DND-41 (cell line): Measurements from ENCODE around the gene NYAP2.

Source experiments
- ATAC-seq: fragments of 200-7000 bp; cut with Tn5 transposase; 3 replicates; pipeline ENCODE4 v1.9.1; 2021; ENCODE audit warnings: low read depth; ENCODE audit not compliant: insufficient read depth
- DNase-seq: peaks from one replicate; pipeline ENCODE4 v3.0.0-alpha.2; 2020
- H2AFZ ChIP-seq: 2 replicates; pipeline ENCODE4 v1.6.0; 2012; ENCODE audit warnings: low read depth, low read length
- H3K27ac ChIP-seq: 2 replicates; pipeline ENCODE4 v1.5.1; 2012; ENCODE audit warnings: low read length, inconsistent platforms
- H3K27me3 ChIP-seq: fragments of 200-600 bp; sonication (generic); 2 replicates; pipeline ENCODE4 v1.6.0; 2012; ENCODE audit warnings: low read length, mild to moderate bottlenecking, inconsistent platforms; ENCODE audit not compliant: insufficient read depth, poor library complexity
- H3K36me3 ChIP-seq: 2 replicates; pipeline ENCODE4 v1.5.1; 2012; ENCODE audit warnings: low read length, inconsistent platforms; ENCODE audit not compliant: insufficient read depth
- H3K4me1 ChIP-seq: 2 replicates; pipeline ENCODE4 v1.5.1; 2012; ENCODE audit warnings: mild to moderate bottlenecking, low read length; ENCODE audit not compliant: insufficient read depth
- H3K4me2 ChIP-seq: 2 replicates; pipeline ENCODE4 v1.6.0; 2012; ENCODE audit warnings: mild to moderate bottlenecking, moderate library complexity, low read length, inconsistent platforms; ENCODE audit not compliant: insufficient read depth
- H3K4me3 ChIP-seq, 2 experiments: fragments of 200-600 bp in 1 of 2; shearing (Covaris generic) in 1 of 2; 2 replicates each; pipeline ENCODE4 v1.5.1; 2012 to 2016; ENCODE audit warnings: inconsistent platforms in 2 of 2, low read length in 2 of 2, mild to moderate bottlenecking in 2 of 2, low read depth in 1 of 2, moderate library complexity in 1 of 2
- H3K79me2 ChIP-seq: 2 replicates; pipeline ENCODE4 v1.6.0; 2012; ENCODE audit warnings: low read length, inconsistent platforms; ENCODE audit not compliant: insufficient read depth
- H3K9ac ChIP-seq: 2 replicates; pipeline ENCODE4 v1.6.0; 2012; ENCODE audit warnings: low read depth, mild to moderate bottlenecking, inconsistent platforms, low read length, moderate library complexity
- H3K9me3 ChIP-seq: 2 replicates; pipeline ENCODE4 v1.5.1; 2012; ENCODE audit warnings: low read length, moderate library complexity, mild to moderate bottlenecking, inconsistent platforms; ENCODE audit not compliant: insufficient read depth, severe bottlenecking
- H4K20me1 ChIP-seq: 2 replicates; pipeline ENCODE4 v1.6.0; 2012; ENCODE audit warnings: low read length; ENCODE audit not compliant: insufficient read depth
- EZH2 ChIP-seq: IDR thresholded peaks from 3 replicates; pipeline ENCODE4 v1.6.1; 2012; ENCODE audit warnings: borderline replicate concordance, low read depth, mild to moderate bottlenecking, moderate library complexity, low read length, inconsistent platforms; ENCODE audit not compliant: severe bottlenecking
- TF ChIP-seq, protein P1 (sequence below): IDR thresholded peaks from 2 replicates; pipeline ENCODE4 v1.5.1; 2012; ENCODE audit warnings: borderline replicate concordance, low read length, moderate library complexity, mild to moderate bottlenecking; ENCODE audit not compliant: poor library complexity, severe bottlenecking; ENCODE audit errors: extremely low read depth

NYAP2 gene

DNA sequence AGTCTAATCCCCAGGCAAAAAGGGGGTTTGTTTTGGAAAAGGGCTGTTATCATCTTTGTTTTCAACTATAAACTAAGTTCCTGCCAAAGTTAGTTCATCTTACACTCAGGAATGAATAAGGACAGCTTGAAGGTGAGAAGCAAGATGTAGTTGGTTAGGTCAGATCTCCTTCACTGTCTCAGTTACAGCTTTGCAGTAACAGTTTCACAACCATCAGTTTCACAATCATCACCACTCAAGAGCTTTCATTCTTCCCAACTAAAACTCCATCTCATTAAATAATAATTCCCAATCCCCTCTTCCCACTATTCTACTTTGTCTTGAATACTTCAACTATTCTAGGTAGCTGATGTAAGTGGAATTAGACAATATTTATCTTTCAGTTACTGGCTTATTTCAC, 200.9 kb downstream of the NYAP2 start:
- Histone ChIP-seq H3K79me2 (no peaks in the 10 kb centered on the region), H3K27me3 (no peaks in the 10 kb centered on the region), H3K27ac (no peak overlapping the region), H4K20me1 (no peaks in the 10 kb centered on the region), H3K9ac (no peak overlapping the region), H3K4me1 (no peaks in the 10 kb centered on the region), H3K36me3 (no peaks in the 10 kb centered on the region), H3K4me2 (no peak overlapping the region), H2AFZ (no peak overlapping the region), H3K9me3 (no peaks in the 10 kb centered on the region), H3K4me3 (no peak overlapping the region)
- TF ChIP-seq, protein P1, sequence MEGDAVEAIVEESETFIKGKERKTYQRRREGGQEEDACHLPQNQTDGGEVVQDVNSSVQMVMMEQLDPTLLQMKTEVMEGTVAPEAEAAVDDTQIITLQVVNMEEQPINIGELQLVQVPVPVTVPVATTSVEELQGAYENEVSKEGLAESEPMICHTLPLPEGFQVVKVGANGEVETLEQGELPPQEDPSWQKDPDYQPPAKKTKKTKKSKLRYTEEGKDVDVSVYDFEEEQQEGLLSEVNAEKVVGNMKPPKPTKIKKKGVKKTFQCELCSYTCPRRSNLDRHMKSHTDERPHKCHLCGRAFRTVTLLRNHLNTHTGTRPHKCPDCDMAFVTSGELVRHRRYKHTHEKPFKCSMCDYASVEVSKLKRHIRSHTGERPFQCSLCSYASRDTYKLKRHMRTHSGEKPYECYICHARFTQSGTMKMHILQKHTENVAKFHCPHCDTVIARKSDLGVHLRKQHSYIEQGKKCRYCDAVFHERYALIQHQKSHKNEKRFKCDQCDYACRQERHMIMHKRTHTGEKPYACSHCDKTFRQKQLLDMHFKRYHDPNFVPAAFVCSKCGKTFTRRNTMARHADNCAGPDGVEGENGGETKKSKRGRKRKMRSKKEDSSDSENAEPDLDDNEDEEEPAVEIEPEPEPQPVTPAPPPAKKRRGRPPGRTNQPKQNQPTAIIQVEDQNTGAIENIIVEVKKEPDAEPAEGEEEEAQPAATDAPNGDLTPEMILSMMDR, result no peak
- TF ChIP-seq EZH2, result no peak
- DNase-seq (no peak), ATAC-seq (no peak)

DNA sequence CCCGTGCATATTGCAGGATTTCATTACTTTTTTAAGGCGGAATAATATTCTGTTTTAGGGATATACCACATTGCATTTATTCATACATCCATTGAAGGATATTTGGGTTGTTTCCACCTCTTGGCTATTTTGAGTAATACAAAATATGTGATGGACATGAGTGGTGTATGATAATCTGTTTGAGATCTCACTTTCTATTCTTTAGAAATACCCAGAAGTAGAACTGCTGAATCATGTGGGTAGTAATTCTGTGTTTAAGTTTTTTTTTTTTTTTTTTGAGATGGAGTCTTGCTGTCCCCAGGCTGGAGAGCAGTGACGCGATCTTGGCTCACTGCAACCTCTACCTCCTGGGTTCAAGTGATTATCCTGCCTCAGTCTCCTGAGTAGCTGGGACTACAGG, 201.4 kb downstream of the NYAP2 start:
- ATAC-seq (no peak), DNase-seq (no peak)
- TF ChIP-seq, protein P1, result no peak
- no peak for TF ChIP-seq EZH2
- Histone ChIP-seq H2AFZ (no peak overlapping the region), H3K79me2 (no peaks in the 10 kb centered on the region), H3K9ac (no peak overlapping the region), H3K9me3 (no peaks in the 10 kb centered on the region), H3K27ac (no peak overlapping the region), H3K4me3 (no peak overlapping the region), H3K4me1 (no peaks in the 10 kb centered on the region), H3K4me2 (no peak overlapping the region), H4K20me1 (no peaks in the 10 kb centered on the region), H3K36me3 (no peaks in the 10 kb centered on the region), H3K27me3 (no peaks in the 10 kb centered on the region)

DNA sequence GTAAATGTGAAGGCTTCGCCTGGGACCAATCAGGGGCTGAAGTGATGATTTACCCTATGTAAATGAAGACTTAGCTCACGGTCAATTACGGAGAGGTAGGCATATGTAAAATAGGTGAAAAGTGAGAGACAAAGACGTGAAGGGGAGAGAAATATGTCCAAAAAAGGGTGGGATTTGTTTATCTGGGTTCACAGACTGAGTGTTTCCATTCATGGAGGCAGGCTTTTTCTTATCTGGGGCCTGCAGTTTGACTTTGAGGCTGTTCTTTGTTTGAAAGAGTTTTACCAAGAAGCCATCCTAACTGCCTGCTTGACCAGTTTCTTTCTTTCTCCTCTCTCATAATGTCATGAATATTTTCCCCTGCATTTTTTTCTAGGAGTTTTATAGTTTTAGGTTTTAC, 202.7 kb downstream of the NYAP2 start:
- no peak for DNase-seq
- Histone ChIP-seq H2AFZ (no peak overlapping the region), H3K79me2 (no peaks in the 10 kb centered on the region), H3K36me3 (no peaks in the 10 kb centered on the region), H3K27me3 (no peaks in the 10 kb centered on the region), H3K9ac (no peak overlapping the region), H3K27ac (no peak overlapping the region), H3K9me3 (no peaks in the 10 kb centered on the region), H4K20me1 (no peaks in the 10 kb centered on the region), H3K4me2 (no peak overlapping the region), H3K4me1 (no peaks in the 10 kb centered on the region), H3K4me3 (no peak overlapping the region)
- TF ChIP-seq EZH2, result no peak
- TF ChIP-seq, protein P1, result no peak
- ATAC-seq, result no peak

DNA sequence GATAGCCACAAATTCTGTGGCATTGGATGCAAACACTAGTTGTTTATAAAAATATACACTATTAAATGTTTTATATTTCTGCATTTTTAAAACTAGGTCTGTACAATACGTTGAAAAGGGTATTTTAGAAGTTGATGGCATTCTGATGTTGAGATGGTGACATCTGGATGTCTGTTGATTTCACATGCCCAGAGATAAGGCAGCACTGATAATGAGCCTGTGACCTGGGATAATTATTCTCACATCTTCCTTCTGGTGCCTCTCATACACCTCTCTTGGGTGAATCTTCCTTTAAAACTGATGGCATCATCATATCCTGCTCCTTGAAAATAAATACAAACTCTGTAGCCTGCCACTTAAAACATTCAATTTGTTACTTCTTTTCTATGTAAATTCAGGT, 208.6 kb downstream of the NYAP2 start:
- no peaks in the 10 kb centered on the region for H3K27me3 ChIP-seq
- no peak for DNase-seq

More for the DNA sequence above, 208.6 kb downstream of the NYAP2 start:
- H3K9ac ChIP-seq, result no peak overlapping the region
- no peaks in the 10 kb centered on the region for H3K4me1 ChIP-seq
- no peaks in the 10 kb centered on the region for H4K20me1 ChIP-seq
- H3K79me2 ChIP-seq, result no peaks in the 10 kb centered on the region
- TF ChIP-seq EZH2, result no peak
- TF ChIP-seq, protein P1, result no peak
- ATAC-seq, result no peak
- H3K27ac ChIP-seq, result no peak overlapping the region
- no peak overlapping the region for H2AFZ ChIP-seq
- no peak overlapping the region for H3K4me3 ChIP-seq
- H3K36me3 ChIP-seq, result no peaks in the 10 kb centered on the region
- H3K4me2 ChIP-seq, result no peak overlapping the region
- no peaks in the 10 kb centered on the region for H3K9me3 ChIP-seq
